Osteoblast (primary cell): Measurements from ENCODE around the gene SLC12A2. TPM values are rescaled to one million over a fixed set of nuclear protein-coding genes. Genes with fewer than 3 reads are reported as not detected.

Source experiments
- DNase-seq: peaks from one replicate; pipeline ENCODE4 v3.0.0; 2011; ENCODE audit warnings: low spot score, mixed read lengths; ENCODE audit not compliant: insufficient read length; ENCODE audit errors: missing footprints
- H2AFZ ChIP-seq: 2 replicates; pipeline ENCODE4 v1.6.0; 2011; ENCODE audit warnings: mild to moderate bottlenecking, low read length
- H3K27ac ChIP-seq: 2 replicates; pipeline ENCODE4 v1.5.1; 2011; ENCODE audit warnings: mild to moderate bottlenecking, low read depth, low read length, moderate library complexity
- H3K27me3 ChIP-seq: 2 replicates; pipeline ENCODE4 v1.6.0; 2012; ENCODE audit warnings: mild to moderate bottlenecking, control low read depth, inconsistent platforms, low read length, moderate library complexity; ENCODE audit not compliant: insufficient read depth
- H3K36me3 ChIP-seq: 2 replicates; pipeline ENCODE4 v1.5.1; 2011; ENCODE audit warnings: mild to moderate bottlenecking, low read length, control low read depth, moderate library complexity; ENCODE audit not compliant: insufficient read depth
- H3K4me1 ChIP-seq: 2 replicates; pipeline ENCODE4 v1.5.1; 2011; ENCODE audit warnings: mild to moderate bottlenecking, low read length, control low read depth, moderate library complexity; ENCODE audit not compliant: insufficient read depth
- H3K4me2 ChIP-seq: 2 replicates; pipeline ENCODE4 v1.6.0; 2011; ENCODE audit warnings: mild to moderate bottlenecking, low read length; ENCODE audit not compliant: insufficient read depth
- H3K4me3 ChIP-seq: fragments of 200-600 bp; sonication (generic); 3 replicates; pipeline ENCODE4 v1.5.1; 2012; ENCODE audit warnings: mild to moderate bottlenecking, low read length, inconsistent platforms; ENCODE audit not compliant: insufficient read depth
- H3K79me2 ChIP-seq: 2 replicates; pipeline ENCODE4 v1.6.0; 2012; ENCODE audit warnings: mild to moderate bottlenecking, low read length, control low read depth, inconsistent platforms; ENCODE audit not compliant: insufficient read depth
- H3K9me3 ChIP-seq: 2 replicates; pipeline ENCODE4 v1.5.1; 2011; ENCODE audit warnings: low read depth, low read length, control low read depth
- H4K20me1 ChIP-seq: 2 replicates; pipeline ENCODE4 v1.6.0; 2012; ENCODE audit warnings: mild to moderate bottlenecking, low read length, control low read depth; ENCODE audit not compliant: insufficient read depth
- total RNA-seq: library from RNA; depleted of rRNA; stranded (reverse); fragments of >200 nt; gene quantifications from 2 replicates; pipeline ENCODE4 v1.2.3, GENCODE V29; 2012
- TF ChIP-seq, protein P1 (sequence below): IDR thresholded peaks from 2 replicates; pipeline ENCODE4 v1.5.1; 2011; ENCODE audit warnings: mild to moderate bottlenecking, low read depth, low read length, moderate library complexity; ENCODE audit errors: extremely low read depth

SLC12A2 gene
- total RNA-seq, 1 donor = 25.3 TPM

DNA sequence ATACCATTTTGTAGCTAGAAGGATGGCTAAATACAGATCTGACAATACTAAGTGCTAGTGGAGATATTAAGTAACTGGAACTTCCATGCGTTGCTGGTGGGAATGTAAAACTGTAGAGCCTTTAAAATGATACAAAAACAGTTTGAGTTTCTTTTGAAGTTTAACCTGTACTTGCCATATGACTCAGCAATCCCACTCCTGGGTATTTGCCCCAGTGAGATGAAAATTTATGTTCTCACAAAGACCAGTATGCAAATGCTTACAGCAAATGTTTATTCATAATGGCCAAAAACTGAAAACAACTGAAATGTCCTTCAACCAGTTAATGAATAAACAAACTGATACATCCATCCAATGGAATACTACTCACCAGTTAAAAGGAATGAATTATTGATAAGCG lies 137.3 kb downstream of the SLC12A2 start:
- H2AFZ ChIP-seq = no peak overlapping the region
- peaks cover 16% of the 10 kb centered on the region for H3K4me1 ChIP-seq
- H3K27ac ChIP-seq = no peak overlapping the region
- H3K4me3 ChIP-seq = no peak overlapping the region
- H3K36me3 ChIP-seq = no peaks in the 10 kb centered on the region
- no peaks in the 10 kb centered on the region for H3K79me2 ChIP-seq
- no peaks in the 10 kb centered on the region for H4K20me1 ChIP-seq
- DNase-seq = no peak
- no peak overlapping the region for H3K4me2 ChIP-seq
- TF ChIP-seq, protein P1, sequence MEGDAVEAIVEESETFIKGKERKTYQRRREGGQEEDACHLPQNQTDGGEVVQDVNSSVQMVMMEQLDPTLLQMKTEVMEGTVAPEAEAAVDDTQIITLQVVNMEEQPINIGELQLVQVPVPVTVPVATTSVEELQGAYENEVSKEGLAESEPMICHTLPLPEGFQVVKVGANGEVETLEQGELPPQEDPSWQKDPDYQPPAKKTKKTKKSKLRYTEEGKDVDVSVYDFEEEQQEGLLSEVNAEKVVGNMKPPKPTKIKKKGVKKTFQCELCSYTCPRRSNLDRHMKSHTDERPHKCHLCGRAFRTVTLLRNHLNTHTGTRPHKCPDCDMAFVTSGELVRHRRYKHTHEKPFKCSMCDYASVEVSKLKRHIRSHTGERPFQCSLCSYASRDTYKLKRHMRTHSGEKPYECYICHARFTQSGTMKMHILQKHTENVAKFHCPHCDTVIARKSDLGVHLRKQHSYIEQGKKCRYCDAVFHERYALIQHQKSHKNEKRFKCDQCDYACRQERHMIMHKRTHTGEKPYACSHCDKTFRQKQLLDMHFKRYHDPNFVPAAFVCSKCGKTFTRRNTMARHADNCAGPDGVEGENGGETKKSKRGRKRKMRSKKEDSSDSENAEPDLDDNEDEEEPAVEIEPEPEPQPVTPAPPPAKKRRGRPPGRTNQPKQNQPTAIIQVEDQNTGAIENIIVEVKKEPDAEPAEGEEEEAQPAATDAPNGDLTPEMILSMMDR = no peak
- no peaks in the 10 kb centered on the region for H3K27me3 ChIP-seq
- H3K9me3 ChIP-seq = no peaks in the 10 kb centered on the region

DNA sequence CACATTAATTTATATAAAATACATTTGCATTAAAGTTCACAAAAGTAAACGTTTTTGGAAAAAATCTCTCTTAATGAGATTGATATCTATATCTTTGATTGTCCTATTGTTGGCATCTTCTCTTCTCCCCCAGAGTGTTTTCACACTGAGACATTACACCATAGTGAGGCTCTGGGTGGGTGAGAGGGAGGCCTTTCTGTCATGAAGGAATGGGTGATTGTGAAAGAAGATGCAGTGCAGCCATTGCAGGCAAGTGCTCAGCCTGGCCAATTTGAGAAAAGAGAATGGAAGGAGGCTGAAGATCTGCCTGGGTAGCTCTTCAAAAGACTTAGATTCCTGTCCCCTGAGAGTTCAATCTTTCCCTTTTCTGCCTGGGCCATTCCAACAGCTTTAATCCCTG lies 140.8 kb downstream of the SLC12A2 start:
- Histone ChIP-seq H3K36me3 (no peaks in the 10 kb centered on the region), H4K20me1 (no peaks in the 10 kb centered on the region), H3K4me1 (peaks cover 15% of the 10 kb centered on the region), H2AFZ (no peak overlapping the region), H3K27me3 (no peaks in the 10 kb centered on the region), H3K79me2 (no peaks in the 10 kb centered on the region), H3K4me3 (no peak overlapping the region), H3K27ac (no peak overlapping the region), H3K4me2 (no peak overlapping the region), H3K9me3 (no peaks in the 10 kb centered on the region)
- TF ChIP-seq, protein P1 = no peak
- DNase-seq = no peak

DNA sequence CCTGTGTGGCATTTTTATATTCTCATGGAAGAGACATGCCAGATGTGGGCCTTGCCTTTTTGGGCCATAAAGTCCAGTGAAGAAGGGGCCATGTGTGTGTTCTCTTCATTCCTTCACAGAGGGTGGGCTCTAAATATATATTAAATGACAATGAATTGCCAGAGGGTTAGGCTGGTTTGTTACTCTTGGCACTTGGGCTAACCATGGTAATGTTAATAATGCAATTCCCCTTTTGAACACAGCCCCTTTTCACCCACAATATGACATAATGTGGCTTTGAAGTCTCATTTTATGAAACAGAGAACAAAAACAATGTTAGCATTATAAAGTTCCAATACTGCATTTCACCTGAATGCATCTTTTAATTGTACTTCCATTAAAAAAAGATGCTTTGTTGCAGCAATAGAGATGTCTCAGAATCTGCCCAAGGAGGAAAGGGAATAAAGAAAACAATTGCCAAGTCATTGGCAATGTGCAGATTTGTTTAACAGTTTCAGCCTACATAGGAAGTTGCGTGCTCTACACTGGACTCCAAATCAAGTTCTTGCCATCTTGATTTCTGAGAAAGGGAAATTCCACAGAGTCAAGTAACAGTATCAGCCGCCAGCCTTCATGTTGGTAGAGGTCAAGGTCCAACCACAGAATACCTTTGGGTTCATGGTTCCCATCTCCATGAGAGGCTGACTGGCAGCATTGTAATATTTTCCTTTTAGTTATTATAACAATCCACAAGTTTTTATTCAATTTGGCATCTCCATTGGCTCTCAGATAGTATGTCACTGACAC lies 141.9 kb downstream of the SLC12A2 start:
- no peaks in the 10 kb centered on the region for H3K27me3 ChIP-seq
- H3K4me2 ChIP-seq = no peak overlapping the region
- no peak overlapping the region for H3K4me3 ChIP-seq
- H3K9me3 ChIP-seq = no peaks in the 10 kb centered on the region
- peaks cover 15% of the 10 kb centered on the region for H3K4me1 ChIP-seq
- H3K27ac ChIP-seq = no peak overlapping the region
- H2AFZ ChIP-seq = no peak overlapping the region
- TF ChIP-seq, protein P1 = no peak
- no peaks in the 10 kb centered on the region for H4K20me1 ChIP-seq
- no peaks in the 10 kb centered on the region for H3K36me3 ChIP-seq
- H3K79me2 ChIP-seq = no peaks in the 10 kb centered on the region
- no peak for DNase-seq

DNA sequence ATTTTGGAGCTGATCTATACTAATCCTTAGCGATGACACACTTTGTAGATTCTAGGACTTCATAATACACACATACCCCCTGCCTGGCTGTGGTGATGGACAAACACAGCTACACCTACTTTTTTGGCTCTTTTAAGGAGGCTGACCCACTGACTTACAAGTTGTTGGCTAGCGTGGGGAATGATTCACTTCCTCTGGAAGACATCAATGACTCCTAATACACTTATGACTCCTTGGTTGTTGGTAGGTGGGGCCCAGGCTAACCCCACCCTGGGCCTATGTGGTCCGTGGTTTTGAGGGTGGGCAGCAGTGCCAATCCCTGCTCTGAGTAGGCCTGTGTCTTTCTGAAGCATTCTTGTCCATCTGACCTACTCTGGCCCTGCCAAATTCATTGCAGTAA lies 144.4 kb downstream of the SLC12A2 start:
- no peaks in the 10 kb centered on the region for H3K36me3 ChIP-seq
- no peaks in the 10 kb centered on the region for H3K27me3 ChIP-seq
- H3K79me2 ChIP-seq = no peaks in the 10 kb centered on the region
- no peaks in the 10 kb centered on the region for H4K20me1 ChIP-seq
- H3K4me1 ChIP-seq = peaks cover 15% of the 10 kb centered on the region
- DNase-seq = peak; percentile 83
- H3K9me3 ChIP-seq = no peaks in the 10 kb centered on the region
- TF ChIP-seq, protein P1 = no peak
- H3K27ac ChIP-seq = peak overlapping the region; percentile 27
- no peak overlapping the region for H3K4me3 ChIP-seq
- H2AFZ ChIP-seq = no peak overlapping the region
- peak overlapping the region; percentile 54 for H3K4me2 ChIP-seq
